Upper lobe of left lung (tissue), 6 donors: ENCODE measurements around the gene PDLIM7. TPM values are rescaled to one million over a fixed set of nuclear protein-coding genes. Genes with fewer than 3 reads are reported as not detected.

Experiments
- ATAC-seq, 2 donors: fragments of 200-7000 bp; cut with Tn5 transposase; one replicate each; pipeline ENCODE4 v1.9.1; 2022; ENCODE audit warnings: mild to moderate bottlenecking in 2 of 2, moderate library complexity in 2 of 2; ENCODE audit not compliant: low FRiP score in 2 of 2
- DNase-seq, 2 donors: peaks; one replicate each; pipeline ENCODE4 v3.0.0-alpha.2; 2019 to 2020
- H3K27ac ChIP-seq, 4 donors: fragments of 200-600 bp; sonication (generic); one replicate each; pipeline ENCODE4 v1.5.1; 2016 to 2019
- H3K27me3 ChIP-seq, 4 donors: fragments of 200-600 bp; sonication (generic); one replicate each; pipeline ENCODE4 v1.5.1; 2017 to 2019
- H3K36me3 ChIP-seq, 4 donors: fragments of 200-600 bp; sonication (generic); one replicate each; pipeline ENCODE4 v1.5.1; 2016 to 2019
- H3K4me1 ChIP-seq, 4 donors: fragments of 200-600 bp; sonication (generic); one replicate each; pipeline ENCODE4 v1.5.1; 2018 to 2019
- H3K4me3 ChIP-seq, 4 donors: fragments of 200-600 bp; sonication (generic); one replicate each; pipeline ENCODE4 v1.5.1; 2017 to 2019; ENCODE audit warnings: mild to moderate bottlenecking in 2 of 4, moderate library complexity in 1 of 4
- H3K9me3 ChIP-seq, 4 donors: fragments of 200-600 bp; sonication (generic); one replicate each; pipeline ENCODE4 v1.5.1; 2018 to 2019
- EP300 ChIP-seq, 4 donors: sonication (generic); formaldehyde crosslinking; IDR thresholded peaks; one replicate each; pipeline ENCODE4 v1.5.1; 2017; ENCODE audit warnings: antibody characterized with exemption in 4 of 4, control low read depth in 2 of 4
- POLR2A ChIP-seq, 4 donors: fragments of 450-650 bp; IDR thresholded peaks; one replicate each; pipeline ENCODE4 v1.5.1; 2016 to 2017; ENCODE audit warnings: antibody characterized with exemption in 4 of 4, mild to moderate bottlenecking in 2 of 4
- POLR2AphosphoS5 ChIP-seq, 2 donors: sonication (generic); formaldehyde crosslinking; IDR thresholded peaks; one replicate each; pipeline ENCODE4 v1.5.1; 2017; ENCODE audit warnings: antibody characterized with exemption in 2 of 2
- WGBS, 2 donors: methylation state at CpG; one replicate each; pipeline ENCODE4 v1.1.5; 2017 to 2018; 5-methylcytosine and 5-hydroxymethylcytosine counted together
- total RNA-seq, 6 donors: library from RNA; depleted of rRNA in 4 of 6; stranded (reverse); fragments of >200 nt in 4 of 6; gene quantifications; one replicate each; pipeline versions ENCODE4 v1.1.0 to v1.2.1, GENCODE V29; 2016 to 2021
- TF ChIP-seq, protein P1 (sequence below), 6 experiments: fragments of 450-650 bp in 4 of 6; fragments of 200-600 bp in 2 of 6; sonication (generic) in 2 of 6; IDR thresholded peaks; one replicate each; pipeline ENCODE4 v1.5.1; 2016 to 2019; ENCODE audit warnings: antibody characterized with exemption in 6 of 6
- donor health status: DM: no; HTN: no; CAD: no; lungs with moderate emphysema.
- donor health status: DM: no; HTN: yes; CAD: no; lungs with severe emphysema.

The PDLIM7 gene
- total RNA-seq, 6 donors from 2014 or later, result 32.0 to 142 (median 75.8) TPM

DNA sequence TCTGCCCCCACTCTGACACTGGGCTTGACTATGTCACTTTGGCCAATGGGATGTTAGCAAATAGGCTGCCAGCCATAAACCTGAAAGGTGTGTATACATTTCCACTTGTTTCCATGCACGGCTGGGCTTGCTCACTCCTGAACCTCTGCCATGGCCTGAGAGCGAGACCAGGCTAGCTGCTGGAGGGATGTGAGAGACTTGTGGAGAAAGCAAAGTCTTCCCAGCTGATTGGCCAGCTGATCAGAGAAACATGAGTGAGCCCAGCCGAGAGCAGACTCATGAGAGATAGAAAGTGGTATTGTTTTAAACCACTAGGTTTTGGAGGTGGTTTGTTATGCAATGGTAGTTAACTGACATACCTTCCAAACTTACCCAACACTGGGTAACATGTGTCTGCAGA lies 43.0 kb upstream of the PDLIM7 start:
- 66 to 92% methylated on average over 3 of the region's 3 CpGs for WGBS, 2 donors
- no peak for TF ChIP-seq POLR2A (IDR thresholded peaks at IDR 0.05)
- TF ChIP-seq EP300 (IDR thresholded peaks at IDR 0.05), result no peak
- no peak for TF ChIP-seq POLR2AphosphoS5 (IDR thresholded peaks at IDR 0.05)
- TF ChIP-seq, protein P1, sequence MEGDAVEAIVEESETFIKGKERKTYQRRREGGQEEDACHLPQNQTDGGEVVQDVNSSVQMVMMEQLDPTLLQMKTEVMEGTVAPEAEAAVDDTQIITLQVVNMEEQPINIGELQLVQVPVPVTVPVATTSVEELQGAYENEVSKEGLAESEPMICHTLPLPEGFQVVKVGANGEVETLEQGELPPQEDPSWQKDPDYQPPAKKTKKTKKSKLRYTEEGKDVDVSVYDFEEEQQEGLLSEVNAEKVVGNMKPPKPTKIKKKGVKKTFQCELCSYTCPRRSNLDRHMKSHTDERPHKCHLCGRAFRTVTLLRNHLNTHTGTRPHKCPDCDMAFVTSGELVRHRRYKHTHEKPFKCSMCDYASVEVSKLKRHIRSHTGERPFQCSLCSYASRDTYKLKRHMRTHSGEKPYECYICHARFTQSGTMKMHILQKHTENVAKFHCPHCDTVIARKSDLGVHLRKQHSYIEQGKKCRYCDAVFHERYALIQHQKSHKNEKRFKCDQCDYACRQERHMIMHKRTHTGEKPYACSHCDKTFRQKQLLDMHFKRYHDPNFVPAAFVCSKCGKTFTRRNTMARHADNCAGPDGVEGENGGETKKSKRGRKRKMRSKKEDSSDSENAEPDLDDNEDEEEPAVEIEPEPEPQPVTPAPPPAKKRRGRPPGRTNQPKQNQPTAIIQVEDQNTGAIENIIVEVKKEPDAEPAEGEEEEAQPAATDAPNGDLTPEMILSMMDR (IDR thresholded peaks at IDR 0.05), result no peak
- ATAC-seq, result no peak

DNA sequence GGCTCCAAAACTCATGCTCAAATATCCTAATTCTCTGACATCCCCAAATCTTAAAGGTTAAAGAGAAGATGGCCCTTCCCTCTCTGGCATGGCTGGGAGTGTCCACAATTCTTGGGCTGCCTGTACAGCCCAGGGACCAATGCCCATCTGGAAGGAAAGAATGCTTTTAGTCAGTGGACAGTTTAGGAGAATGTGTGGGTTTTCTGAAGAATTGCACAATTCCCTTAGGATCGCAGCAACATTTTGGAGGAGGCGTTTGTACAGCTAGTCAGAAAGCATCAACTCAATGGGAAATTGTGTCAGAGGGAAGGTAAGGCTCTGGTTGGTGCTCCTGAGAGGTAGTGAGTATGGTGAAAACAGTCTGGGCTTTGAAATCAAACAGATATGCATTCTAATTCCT lies 42.0 kb upstream of the PDLIM7 start:
- peaks cover 0 to 49% (median 27%) of the 10 kb centered on the region in 4 donors for H3K36me3 ChIP-seq
- WGBS, 2 donors, result 67 to 88% methylated on average over 2 of the region's 2 CpGs
- no peak for TF ChIP-seq EP300 (IDR thresholded peaks at IDR 0.05)
- TF ChIP-seq POLR2AphosphoS5 (IDR thresholded peaks at IDR 0.05), result no peak
- no peaks in the 10 kb centered on the region for H3K27me3 ChIP-seq
- H3K9me3 ChIP-seq, result no peaks in the 10 kb centered on the region
- peak in 1 of 2 donors; percentile 54 for ATAC-seq
- DNase-seq, result no peak
- H3K4me3 ChIP-seq, result no peak overlapping the region
- peaks cover 11 to 29% (median 15%) of the 10 kb centered on the region in 4 donors for H3K4me1 ChIP-seq
- no peak overlapping the region for H3K27ac ChIP-seq

More for the DNA sequence above, 43.0 kb upstream of the PDLIM7 start:
- Histone ChIP-seq H3K27me3 (no peaks in the 10 kb centered on the region), H3K27ac (no peak overlapping the region), H3K4me1 (peaks cover 16 to 29% (median 23%) of the 10 kb centered on the region in 4 donors), H3K4me3 (no peak overlapping the region), H3K9me3 (no peaks in the 10 kb centered on the region), H3K36me3 (peaks cover 0 to 39% (median 23%) of the 10 kb centered on the region in 4 donors)
- DNase-seq, result no peak

- TF ChIP-seq, protein P1 (IDR thresholded peaks at IDR 0.05), result no peak
- no peak for TF ChIP-seq EP300 (IDR thresholded peaks at IDR 0.05)
- TF ChIP-seq POLR2A (IDR thresholded peaks at IDR 0.05), result no peak
- no peak for TF ChIP-seq POLR2AphosphoS5 (IDR thresholded peaks at IDR 0.05)
- peaks cover 0 to 55% (median 28%) of the 10 kb centered on the region in 4 donors for H3K36me3 ChIP-seq
- WGBS, 2 donors, result 87 to 94% methylated on average over 10 of the region's 10 CpGs
- no peaks in the 10 kb centered on the region for H3K9me3 ChIP-seq
- H3K4me1 ChIP-seq, result peaks cover 9 to 27% (median 12%) of the 10 kb centered on the region in 4 donors
- no peak for DNase-seq
- no peak overlapping the region for H3K27ac ChIP-seq
- no peak overlapping the region for H3K4me3 ChIP-seq
- no peaks in the 10 kb centered on the region for H3K27me3 ChIP-seq
- no peak for ATAC-seq
Measured at GRCh38 chr5:177538876-177539275, 41.5 kb upstream of the PDLIM7 start.

DNA sequence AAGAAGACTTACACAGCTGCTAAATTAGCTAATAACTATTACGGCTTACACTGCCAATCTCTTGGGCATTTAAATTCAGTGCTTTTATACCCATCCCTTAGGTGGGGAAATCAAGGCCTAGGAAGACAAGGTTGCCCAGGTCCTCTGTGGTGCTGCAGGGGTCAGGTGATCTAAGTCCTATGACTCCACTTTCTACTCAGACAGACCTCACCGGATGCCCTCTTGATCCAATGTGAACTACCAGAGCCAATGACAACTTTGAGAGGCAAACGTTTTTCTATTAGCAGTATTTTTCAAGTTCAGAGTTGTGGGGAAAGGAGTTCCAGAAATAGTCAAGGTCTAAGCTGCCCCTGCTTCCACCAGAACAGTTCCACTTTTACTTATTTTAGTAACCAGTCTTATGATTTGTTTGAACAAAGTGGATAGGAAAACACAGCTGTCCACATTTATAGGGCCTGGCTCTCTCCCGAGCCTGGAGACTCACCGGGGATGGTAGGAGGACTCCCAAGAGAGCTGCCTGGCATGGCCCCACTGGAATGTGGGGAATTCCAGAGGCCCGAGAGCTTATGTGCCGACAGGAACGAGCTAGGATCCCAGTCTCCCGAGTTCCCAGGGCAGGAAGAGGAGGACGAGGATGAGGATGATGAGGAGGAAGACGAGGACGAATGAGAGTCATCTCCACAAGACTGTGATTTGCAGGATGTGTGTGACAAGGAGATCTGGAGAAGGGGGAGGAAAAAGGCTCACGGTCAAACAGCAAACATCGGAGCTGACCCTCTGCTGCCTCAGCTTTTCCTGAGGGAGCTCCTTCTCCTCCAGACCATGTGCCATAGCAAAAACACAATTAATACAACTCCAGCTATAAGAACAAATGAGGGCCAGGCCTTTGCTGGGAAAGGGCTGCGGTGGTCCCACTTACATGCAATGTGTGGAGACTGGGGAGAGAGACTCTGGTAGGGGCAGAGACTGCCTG lies 40.3 kb upstream of the PDLIM7 start:
- ATAC-seq (peak in 1 of 2 donors; percentile 50), DNase-seq (peak in 1 of 2 donors; percentile 39)
- Histone ChIP-seq H3K4me3 (no peak overlapping the region), H3K4me1 (peaks cover 9 to 26% (median 12%) of the 10 kb centered on the region in 4 donors), H3K36me3 (peaks cover 0 to 62% (median 32%) of the 10 kb centered on the region in 4 donors), H3K9me3 (no peaks in the 10 kb centered on the region), H3K27me3 (no peaks in the 10 kb centered on the region), H3K27ac (peak overlapping the region; percentile 3 to 38 (median 19))
- WGBS, 2 donors, result 52 to 53% methylated on average over 15 of the region's 15 CpGs
- TF ChIP-seq POLR2A (IDR thresholded peaks at IDR 0.05) (no peak), EP300 (IDR thresholded peaks at IDR 0.05) (no peak), POLR2AphosphoS5 (IDR thresholded peaks at IDR 0.05) (no peak)
- TF ChIP-seq, protein P1 (IDR thresholded peaks at IDR 0.05), result no peak

DNA sequence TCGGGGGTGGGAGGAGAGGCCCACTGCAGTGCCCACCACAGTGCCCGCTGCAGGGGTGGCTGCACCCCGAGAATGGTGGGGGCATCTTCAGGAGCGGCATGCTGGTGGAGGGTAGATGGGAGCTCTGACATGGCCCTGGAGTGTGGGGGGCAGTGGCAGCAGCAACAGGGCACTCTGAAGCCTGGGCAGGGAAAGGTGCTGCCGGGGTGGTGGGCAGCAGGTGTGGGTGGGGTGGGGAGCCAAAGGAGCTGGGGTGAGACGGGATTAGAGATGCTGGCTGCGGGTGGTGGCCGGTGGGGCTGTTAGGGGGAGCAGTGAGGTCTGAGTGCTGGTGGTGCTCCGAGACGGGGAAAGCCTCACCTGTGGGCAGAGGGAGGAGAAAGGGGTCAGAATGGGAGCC lies 39.0 kb upstream of the PDLIM7 start:
- H3K9me3 ChIP-seq, result no peaks in the 10 kb centered on the region
- no peak overlapping the region for H3K4me3 ChIP-seq
- DNase-seq, result no peak
- H3K27me3 ChIP-seq, result no peaks in the 10 kb centered on the region
- TF ChIP-seq EP300 (IDR thresholded peaks at IDR 0.05) (no peak), POLR2A (IDR thresholded peaks at IDR 0.05) (no peak), POLR2AphosphoS5 (IDR thresholded peaks at IDR 0.05) (no peak)
- TF ChIP-seq, protein P1 (IDR thresholded peaks at IDR 0.05), result no peak
- H3K27ac ChIP-seq, result no peak overlapping the region
- H3K36me3 ChIP-seq, result peaks cover 0 to 70% (median 45%) of the 10 kb centered on the region in 4 donors
- H3K4me1 ChIP-seq, result peaks cover 9 to 26% (median 12%) of the 10 kb centered on the region in 4 donors
- no peak for ATAC-seq
- WGBS, 2 donors, result 95 to 97% methylated on average over 8 to 10 of the region's 10 CpGs
